Rectal smooth muscle tissue (tissue), 1 donor: ENCODE measurements around the gene GTF3C5.

Source experiments
- H3K27ac ChIP-seq: one replicate; pipeline ENCODE4 v1.7.0; 2013; ENCODE audit warnings: low read depth, low read length, inconsistent platforms
- H3K27me3 ChIP-seq: one replicate; pipeline ENCODE4 v1.7.0; 2013; ENCODE audit warnings: low read length; ENCODE audit not compliant: control insufficient read depth, insufficient read depth
- H3K36me3 ChIP-seq: one replicate; pipeline ENCODE4 v1.7.0; 2013; ENCODE audit warnings: low read length; ENCODE audit not compliant: control insufficient read depth, insufficient read depth
- H3K4me1 ChIP-seq: one replicate; pipeline ENCODE4 v1.7.0; 2013; ENCODE audit warnings: low read length; ENCODE audit not compliant: control insufficient read depth, insufficient read depth
- H3K4me3 ChIP-seq: one replicate; pipeline ENCODE4 v1.7.0; 2013; ENCODE audit warnings: low read length
- H3K9ac ChIP-seq: one replicate; pipeline ENCODE4 v1.7.0; 2013; ENCODE audit warnings: low read length

Gene GTF3C5

GRCh38 chr9:133099726-133100505 lies 69.1 kb downstream of the GTF3C5 start:
- Histone ChIP-seq H3K27ac (no peak overlapping the region), H3K4me1 (no peaks in the 10 kb centered on the region), H3K4me3 (no peak overlapping the region), H3K27me3 (no peaks in the 10 kb centered on the region), H3K36me3 (peaks cover 45% of the 10 kb centered on the region), H3K9ac (no peak overlapping the region)

- Histone ChIP-seq H3K9ac (no peak overlapping the region), H3K4me1 (no peaks in the 10 kb centered on the region), H3K36me3 (peaks cover 51% of the 10 kb centered on the region), H3K27ac (no peak overlapping the region), H3K4me3 (no peak overlapping the region), H3K27me3 (no peaks in the 10 kb centered on the region)
These were observed 69.9 kb downstream of the GTF3C5 start for GRCh38 chr9:133100506-133101355.

GRCh38 chr9:133101356-133102189 lies 70.8 kb downstream of the GTF3C5 start:
- Histone ChIP-seq H3K4me1 (no peaks in the 10 kb centered on the region), H3K4me3 (no peak overlapping the region), H3K9ac (no peak overlapping the region), H3K27ac (no peak overlapping the region), H3K36me3 (peaks cover 58% of the 10 kb centered on the region), H3K27me3 (no peaks in the 10 kb centered on the region)

- no peak overlapping the region for H3K4me3 ChIP-seq
- no peak overlapping the region for H3K9ac ChIP-seq
- no peaks in the 10 kb centered on the region for H3K27me3 ChIP-seq
- H3K4me1 ChIP-seq: no peaks in the 10 kb centered on the region
- H3K36me3 ChIP-seq: peaks cover 56% of the 10 kb centered on the region
- no peak overlapping the region for H3K27ac ChIP-seq
These were observed 71.6 kb downstream of the GTF3C5 start for GRCh38 chr9:133102190-133103021.

GRCh38 chr9:133103183-133103986 lies 72.6 kb downstream of the GTF3C5 start:
- H3K9ac ChIP-seq: no peak overlapping the region
- no peak overlapping the region for H3K27ac ChIP-seq

GRCh38 chr9:133103987-133104505 lies 73.2 kb downstream of the GTF3C5 start:
- H3K4me3 ChIP-seq: no peak overlapping the region
- H3K4me1 ChIP-seq: no peaks in the 10 kb centered on the region
- peaks cover 59% of the 10 kb centered on the region for H3K36me3 ChIP-seq
- no peak overlapping the region for H3K9ac ChIP-seq
- H3K27me3 ChIP-seq: no peaks in the 10 kb centered on the region
- H3K27ac ChIP-seq: no peak overlapping the region

More at GRCh38 chr9:133103183-133103986, 72.6 kb downstream of the GTF3C5 start:
- no peak overlapping the region for H3K4me3 ChIP-seq
- peaks cover 54% of the 10 kb centered on the region for H3K36me3 ChIP-seq
- H3K27me3 ChIP-seq: no peaks in the 10 kb centered on the region
- H3K4me1 ChIP-seq: no peaks in the 10 kb centered on the region

- Histone ChIP-seq H3K36me3 (peaks cover 61% of the 10 kb centered on the region), H3K4me1 (no peaks in the 10 kb centered on the region), H3K9ac (no peak overlapping the region)
These were observed 74.1 kb downstream of the GTF3C5 start for GRCh38 chr9:133104718-133105460.

GRCh38 chr9:133105461-133105770 lies 74.6 kb downstream of the GTF3C5 start:
- no peak overlapping the region for H3K9ac ChIP-seq
- H3K36me3 ChIP-seq: peaks cover 63% of the 10 kb centered on the region
- H3K27ac ChIP-seq: no peak overlapping the region

More at GRCh38 chr9:133104718-133105460, 74.1 kb downstream of the GTF3C5 start:
- Histone ChIP-seq H3K4me3 (no peak overlapping the region), H3K27me3 (no peaks in the 10 kb centered on the region), H3K27ac (no peak overlapping the region)

GRCh38 chr9:133106511-133107244 lies 75.9 kb downstream of the GTF3C5 start:
- Histone ChIP-seq H3K36me3 (peaks cover 52% of the 10 kb centered on the region), H3K4me1 (no peaks in the 10 kb centered on the region), H3K9ac (no peak overlapping the region), H3K27me3 (no peaks in the 10 kb centered on the region), H3K4me3 (no peak overlapping the region), H3K27ac (no peak overlapping the region)

More at GRCh38 chr9:133105461-133105770, 74.6 kb downstream of the GTF3C5 start:
- no peak overlapping the region for H3K4me3 ChIP-seq
- no peaks in the 10 kb centered on the region for H3K4me1 ChIP-seq
- no peaks in the 10 kb centered on the region for H3K27me3 ChIP-seq

- H3K4me1 ChIP-seq: no peaks in the 10 kb centered on the region
- peaks cover 47% of the 10 kb centered on the region for H3K36me3 ChIP-seq
- H3K4me3 ChIP-seq: no peak overlapping the region
- no peaks in the 10 kb centered on the region for H3K27me3 ChIP-seq
- no peak overlapping the region for H3K27ac ChIP-seq
- H3K9ac ChIP-seq: no peak overlapping the region
These were observed 76.5 kb downstream of the GTF3C5 start for GRCh38 chr9:133107245-133107722.
